Renal cortical epithelial cell (primary cell): ENCODE results near the gene NRG3. TPM values are rescaled to one million over a fixed set of nuclear protein-coding genes. Genes with fewer than 3 reads are reported as not detected.
"Not testable (repeated sequence)": the region's sequence is repeated elsewhere in the genome, so short reads cannot be mapped to it uniquely, and the experiment has no call there.

Experiments
- DNase-seq: peaks from one replicate; pipeline ENCODE4 v3.0.0-alpha.2; 2011; ENCODE audit warnings: low read depth
- total RNA-seq: library from RNA; depleted of rRNA; stranded (reverse); fragments of >200 nt; gene quantifications from 2 replicates; pipeline ENCODE4 v1.2.3, GENCODE V29; 2014

NRG3 gene
- total RNA-seq, 1 donor from 2014 or later = 0.05 TPM

DNA sequence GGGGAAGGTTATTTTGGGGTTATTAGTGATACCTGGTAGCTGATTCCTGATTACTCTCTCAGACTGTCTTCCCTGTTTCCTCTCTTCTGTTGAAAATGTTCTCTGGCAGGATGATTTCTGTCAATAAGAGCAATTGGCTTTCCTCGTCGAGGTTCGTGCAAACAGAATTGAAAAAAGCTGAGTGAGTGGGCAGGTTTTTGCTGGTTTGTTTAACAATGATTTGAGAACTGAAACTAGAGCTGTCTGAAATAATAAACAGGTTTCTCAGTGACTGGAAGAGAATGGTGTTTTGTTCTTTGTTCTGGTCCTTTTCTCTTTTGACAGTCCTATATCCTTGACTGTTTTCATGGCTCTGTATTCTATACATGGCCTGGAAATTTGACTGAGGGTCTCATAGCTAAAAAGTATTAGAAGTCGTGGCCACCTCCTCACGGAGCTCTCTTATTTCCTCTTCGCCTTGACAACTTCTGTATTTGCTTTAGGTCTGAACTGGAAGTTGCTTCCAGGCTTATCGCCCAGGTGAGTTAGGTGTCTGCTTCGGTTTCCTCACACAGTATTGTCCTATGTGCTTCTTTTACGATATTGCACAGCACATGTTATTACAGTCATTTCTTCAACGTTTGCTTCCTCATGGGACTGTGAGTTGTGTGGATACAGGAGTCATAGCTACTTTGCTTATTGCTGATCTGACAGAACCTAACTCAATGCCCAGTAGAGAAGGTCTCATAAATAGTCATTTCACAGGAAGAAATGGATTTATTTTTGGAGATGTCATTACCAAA lies 403.6 kb downstream of the NRG3 start:
- no peak for DNase-seq

DNA sequence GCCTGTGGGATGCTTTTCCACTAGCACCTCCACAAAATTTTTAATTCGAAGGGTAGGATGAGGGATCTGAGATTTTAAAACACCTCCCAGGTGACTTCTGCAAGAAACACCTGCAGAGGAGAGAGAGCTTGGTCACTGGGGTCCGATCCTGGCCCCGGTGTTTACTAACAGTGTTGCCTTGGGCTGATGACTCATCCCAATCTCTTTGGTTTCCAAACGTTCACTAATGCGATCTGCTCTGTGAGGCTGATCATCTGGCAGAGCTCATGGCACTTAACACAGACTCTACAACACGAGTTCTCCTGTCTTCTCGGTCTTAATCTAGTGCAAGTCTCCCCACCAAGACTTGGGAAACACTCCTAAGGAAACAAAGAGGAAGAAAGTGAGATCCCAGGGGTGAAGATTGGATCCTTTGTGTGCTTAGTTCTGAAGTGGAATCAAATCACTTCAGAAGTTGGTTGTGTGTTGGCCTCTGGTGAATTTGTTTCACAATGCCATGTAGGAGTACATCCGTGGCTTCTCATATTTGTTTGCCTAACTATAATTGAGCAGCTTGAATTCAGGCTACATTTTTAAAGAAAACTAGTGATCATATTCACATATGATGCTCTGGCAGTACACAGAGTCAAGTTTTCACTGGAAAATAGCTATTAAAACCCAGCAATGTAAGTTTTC lies 407.9 kb downstream of the NRG3 start:
- no peak for DNase-seq

DNA sequence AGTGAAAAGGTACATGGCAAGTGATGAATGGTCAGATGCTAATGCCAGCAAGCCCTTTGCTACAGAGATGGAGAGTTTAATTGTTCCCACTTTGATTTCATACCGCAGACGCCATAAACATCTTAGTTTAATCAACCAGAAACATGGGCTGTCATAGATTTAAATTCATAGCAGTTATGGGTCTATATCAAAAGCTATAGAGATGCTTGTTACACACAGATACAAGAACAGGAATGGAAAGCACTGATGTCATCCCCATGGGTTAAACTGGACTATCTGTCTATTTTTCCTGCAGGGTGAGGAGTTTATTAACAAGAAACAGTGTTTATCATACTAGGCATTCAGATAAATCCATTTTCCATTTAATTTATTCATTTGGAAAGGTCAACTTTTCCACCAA lies 409.2 kb downstream of the NRG3 start:
- DNase-seq = no peak

DNA sequence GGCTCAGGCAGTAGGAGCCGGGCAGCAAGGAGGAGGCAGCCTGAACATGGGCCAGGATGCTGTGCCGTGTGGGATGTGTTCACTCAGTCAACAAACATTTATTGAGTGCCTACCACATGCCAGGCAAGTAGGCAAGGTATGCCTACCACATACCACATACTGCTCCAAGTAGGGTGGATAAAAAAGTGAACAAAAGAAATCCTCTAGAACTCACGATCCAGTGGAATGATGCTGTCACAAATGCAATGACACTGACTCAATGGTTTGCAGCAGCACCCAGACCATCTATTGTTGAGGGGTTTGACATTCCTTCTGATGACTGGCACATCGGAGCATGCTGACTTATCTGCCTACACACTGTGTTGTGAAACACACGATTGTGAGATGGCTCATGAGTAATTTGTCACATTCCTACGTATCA lies 413.5 kb downstream of the NRG3 start:
- DNase-seq = peak; percentile 87

DNA sequence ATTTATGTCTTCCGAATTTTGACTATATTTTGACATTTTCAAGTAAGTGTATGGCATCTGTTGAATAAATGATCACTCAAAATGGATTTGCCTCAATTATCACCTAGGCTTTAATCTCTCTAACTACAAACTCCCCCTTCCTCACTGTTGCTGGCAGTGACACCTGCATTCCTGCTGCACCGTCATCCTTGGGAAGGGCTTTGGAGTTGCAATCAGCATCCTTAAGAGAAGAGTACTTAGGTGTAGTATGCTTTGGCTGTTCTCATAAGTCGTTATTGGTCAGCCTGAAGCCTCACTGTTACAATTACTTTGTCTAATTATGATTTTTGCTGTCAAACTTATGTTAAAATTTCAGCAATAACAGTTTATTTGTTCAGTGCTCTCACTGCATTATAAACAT lies 415.0 kb downstream of the NRG3 start:
- no peak for DNase-seq

DNA sequence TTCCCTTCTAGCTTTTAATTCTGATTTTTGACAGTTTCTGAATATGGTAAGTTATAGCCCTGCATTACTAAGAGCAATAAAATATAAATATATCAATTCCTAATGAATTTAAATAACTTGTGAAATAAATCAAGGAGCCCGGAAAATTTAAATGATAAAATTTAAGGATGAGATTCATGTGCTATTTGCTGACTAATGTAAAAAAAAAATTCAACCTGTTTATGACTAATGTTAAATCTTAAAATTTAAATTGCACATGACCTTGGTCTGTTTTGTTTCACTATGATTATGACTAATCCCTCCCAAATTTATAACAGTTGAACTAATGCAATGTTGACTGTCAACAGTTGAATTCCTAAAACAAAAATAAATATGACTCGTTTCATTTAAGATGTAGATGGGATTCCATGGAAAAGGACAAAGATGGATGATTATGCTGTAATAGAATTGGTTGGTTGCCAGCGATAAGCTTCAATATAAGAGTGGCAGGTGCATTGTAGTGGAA lies 419.9 kb downstream of the NRG3 start:
- no peak for DNase-seq

DNA sequence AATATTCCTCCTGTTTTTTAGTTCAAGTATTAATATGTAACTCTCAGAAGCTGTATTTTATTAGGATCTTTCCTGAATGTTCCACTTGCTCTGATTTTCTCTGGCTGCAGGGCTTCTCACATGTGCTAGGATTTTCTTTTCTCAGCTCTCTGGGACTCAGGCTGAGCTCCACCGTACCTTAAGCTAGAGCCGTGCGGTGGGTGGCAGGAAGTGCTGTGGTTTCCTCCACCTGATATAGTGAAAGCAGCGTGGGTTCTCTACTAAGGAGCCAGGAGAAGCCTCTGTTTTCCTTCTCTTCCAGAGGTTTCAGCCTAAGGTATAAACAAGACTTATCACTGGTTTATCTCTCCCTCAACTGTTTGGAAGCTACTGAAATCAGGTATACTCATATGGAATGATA lies 433.6 kb downstream of the NRG3 start:
- no peak for DNase-seq

DNA sequence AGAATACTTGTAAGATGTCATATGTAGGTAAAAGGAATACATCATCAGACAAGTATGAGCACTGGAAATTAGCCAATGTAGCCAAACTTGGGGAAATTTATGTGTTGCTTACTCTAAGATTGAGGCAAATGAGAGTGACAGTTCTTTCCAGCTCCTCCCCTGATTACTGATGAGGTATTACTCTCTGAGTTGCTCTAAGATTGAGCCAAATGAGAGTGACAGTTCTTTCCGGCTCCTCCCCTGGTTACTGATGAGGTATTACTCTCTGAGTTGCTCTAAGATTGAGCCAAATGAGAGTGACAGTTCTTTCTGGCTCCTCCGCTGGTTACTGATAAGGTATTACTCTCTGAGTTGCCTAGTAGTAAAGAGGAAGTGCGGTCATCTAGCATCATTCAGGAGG lies 435.8 kb downstream of the NRG3 start:
- no peak for DNase-seq

DNA sequence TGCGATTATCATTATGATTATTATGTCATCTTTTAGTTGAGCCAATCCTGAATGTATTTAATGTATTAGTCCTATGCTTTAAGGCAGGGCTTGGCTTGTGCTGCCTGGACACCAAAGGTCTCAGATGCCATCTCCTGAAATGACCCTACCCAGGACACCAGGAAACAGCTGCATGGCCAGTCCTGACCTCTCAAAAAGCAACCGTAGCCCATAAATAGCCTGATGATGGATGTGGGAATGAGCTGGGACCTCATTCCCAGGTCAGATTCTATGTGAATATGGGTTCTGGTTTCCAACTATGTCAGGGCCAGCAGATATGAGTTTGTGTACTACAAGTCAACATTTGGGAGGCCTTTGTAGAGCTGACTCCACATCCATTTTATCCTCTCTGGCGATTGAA lies 438.4 kb downstream of the NRG3 start:
- DNase-seq = no peak

DNA sequence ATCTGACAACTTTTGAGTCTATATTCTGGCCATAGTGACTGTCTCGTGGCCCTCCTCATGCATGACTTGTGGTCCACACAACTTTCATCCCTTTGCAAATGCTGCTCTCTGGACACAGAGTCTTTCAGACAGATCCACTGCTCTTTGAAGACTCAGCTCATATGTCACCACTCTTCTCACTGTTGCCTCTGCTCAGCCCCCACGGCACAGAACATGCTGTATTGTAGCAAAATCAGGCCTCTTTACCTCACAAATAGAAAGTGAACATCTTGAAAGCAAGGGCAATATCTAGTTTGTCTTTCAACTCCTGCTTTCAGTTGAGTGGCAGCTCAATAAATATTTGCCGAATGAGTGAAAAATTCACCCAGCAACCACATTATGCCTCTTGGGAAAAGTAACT lies 443.5 kb downstream of the NRG3 start:
- DNase-seq = no peak

DNA sequence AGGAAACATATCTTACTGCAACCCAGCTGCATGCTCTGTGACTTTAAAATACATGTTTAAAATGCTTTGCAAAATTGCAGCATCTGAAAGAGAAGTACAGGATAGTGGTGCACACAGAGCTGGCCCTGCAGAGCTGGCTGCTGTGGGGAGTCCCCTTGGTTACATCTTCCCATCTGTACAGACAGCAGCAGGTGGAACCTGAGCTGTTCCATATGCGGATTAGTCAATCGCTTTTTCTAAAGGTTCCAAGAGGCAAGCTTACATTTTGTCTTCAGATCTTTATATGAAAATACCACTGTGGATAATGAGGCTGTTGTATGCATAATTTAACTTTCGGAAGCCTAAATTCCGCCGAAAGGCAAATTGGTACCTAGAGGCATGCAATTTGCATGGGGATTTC lies 444.1 kb downstream of the NRG3 start:
- DNase-seq = no peak

DNA sequence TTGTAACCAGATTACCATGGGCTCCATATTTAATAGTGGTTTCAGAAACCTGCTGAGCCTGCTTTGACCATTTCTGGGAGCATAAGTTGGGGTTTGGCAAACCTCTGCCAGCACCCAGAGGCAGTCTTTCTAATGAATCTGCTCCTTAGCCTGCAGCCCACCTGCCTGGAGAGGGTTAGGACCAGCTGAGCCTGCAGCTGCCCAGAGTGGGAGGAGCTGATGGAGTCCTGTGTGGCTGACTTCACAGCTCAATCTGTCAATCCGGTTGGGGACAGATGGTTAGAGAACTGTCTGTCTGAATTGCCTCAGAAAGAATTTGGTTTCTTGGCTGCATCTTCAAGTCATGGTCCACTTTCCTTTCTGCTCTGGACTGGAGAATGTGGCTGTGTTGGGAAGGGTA lies 444.6 kb downstream of the NRG3 start:
- DNase-seq = no peak

DNA sequence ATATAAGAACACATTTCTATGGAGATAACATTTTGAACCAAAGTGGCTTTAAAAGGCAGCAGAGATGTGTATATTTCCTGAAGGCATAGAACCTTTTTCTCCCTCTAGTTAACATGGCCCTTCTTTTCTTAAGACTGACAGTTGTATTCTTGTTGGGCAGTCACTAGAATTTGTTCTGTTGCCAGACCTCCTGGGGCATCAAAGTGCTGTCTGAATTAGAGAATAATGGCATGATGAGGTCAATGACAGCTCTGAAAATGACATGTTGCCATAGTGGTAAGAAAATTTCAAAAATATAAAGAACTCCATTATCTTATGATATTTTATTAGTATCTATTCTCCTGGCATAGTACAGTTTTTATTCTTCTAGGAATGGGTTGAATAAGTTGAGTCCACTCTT lies 446.7 kb downstream of the NRG3 start:
- DNase-seq = no peak

DNA sequence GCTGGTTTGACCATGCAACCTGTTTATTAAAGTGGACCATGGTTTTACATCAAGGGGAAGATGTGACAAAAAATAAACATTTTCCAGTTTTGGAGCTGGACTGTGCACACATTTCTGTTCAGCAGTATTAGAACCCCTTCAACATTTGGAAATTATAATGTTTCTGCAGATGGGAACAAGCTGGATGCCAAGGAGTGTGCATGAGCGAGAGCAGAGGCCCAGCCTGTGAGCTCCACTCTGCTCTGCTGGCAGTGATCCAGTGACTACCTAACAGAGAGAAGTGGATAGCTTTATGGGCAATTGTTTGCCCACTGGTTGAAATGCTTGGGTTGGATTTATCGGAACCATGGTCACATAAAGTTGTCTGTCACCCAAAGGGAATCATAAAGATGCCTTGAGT lies 456.7 kb downstream of the NRG3 start:
- DNase-seq = no peak

DNA sequence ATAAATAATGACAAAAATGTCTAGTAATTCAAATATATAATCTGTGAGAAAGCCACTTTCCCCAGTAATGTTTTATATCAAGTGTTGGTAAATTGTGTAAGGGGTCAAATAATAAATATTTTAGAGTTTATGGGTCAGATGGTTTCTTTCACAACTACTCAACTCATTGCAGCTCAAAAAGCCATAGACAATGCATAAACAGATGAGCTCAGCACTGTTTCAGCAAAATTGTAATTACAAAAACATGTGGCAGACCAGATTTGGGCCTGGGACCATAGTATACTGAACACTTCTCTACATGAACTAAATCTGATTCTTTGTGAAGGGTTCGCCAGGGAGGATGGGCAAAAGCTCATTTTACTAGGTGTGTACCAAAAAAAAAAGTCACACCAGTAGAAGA lies 460.8 kb downstream of the NRG3 start:
- DNase-seq = no peak

DNA sequence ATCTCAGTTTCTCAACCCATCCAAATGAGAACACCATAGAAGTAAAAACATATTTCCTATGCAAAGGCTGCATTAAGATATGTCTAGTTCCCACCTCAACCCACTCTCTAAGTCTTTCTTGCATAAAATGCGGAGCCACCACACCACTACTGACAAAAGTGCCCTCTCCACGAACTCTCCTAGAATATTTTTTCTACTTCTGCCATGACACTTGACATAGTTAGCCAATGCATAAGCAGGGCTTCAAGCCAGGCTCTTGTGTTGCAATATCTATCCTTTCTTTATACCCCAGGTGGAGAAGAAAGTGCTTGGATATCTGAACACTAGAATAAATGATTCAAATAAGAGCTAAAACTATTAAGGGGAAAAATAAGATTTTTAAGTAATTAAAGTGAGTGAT lies 465.2 kb downstream of the NRG3 start:
- no peak for DNase-seq

DNA sequence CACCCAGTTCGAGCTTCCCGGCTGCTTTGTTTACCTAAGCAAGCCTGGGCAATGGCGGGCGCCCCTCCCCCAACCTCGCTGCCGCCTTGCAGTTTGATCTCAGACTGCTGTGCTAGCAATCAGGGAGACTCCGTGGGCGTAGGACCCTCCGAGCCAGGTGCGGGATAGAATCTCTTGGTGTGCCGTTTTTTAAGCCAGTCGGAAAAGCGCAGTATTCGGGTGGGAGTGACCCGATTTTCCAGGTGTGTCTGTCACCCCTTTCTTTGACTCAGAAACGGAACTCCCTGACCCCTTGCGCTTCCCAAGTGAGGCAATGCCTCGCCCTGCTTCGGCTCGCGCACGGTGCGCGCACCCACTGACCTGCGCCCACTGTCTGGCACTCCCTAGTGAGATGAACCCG lies 474.6 kb downstream of the NRG3 start:
- DNase-seq = not testable (repeated sequence)

DNA sequence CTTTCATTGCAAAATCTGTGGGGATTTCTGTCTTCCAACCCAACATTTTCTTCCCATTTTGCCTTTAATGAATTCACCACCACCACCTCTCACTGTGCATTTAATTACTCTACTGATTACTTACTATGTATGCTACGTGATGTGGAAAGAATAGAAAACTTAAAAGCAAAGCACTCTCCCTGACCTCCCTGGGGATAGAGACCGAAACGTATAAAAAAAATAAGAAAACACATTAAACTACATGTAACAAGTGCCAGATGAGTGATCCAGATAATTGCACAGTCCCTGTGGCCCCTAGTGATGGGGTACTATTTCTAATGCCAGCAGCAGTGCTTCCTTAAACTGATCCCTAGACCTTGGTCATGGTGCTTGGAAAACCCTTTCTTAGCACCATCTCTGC lies 478.4 kb downstream of the NRG3 start:
- DNase-seq = no peak

DNA sequence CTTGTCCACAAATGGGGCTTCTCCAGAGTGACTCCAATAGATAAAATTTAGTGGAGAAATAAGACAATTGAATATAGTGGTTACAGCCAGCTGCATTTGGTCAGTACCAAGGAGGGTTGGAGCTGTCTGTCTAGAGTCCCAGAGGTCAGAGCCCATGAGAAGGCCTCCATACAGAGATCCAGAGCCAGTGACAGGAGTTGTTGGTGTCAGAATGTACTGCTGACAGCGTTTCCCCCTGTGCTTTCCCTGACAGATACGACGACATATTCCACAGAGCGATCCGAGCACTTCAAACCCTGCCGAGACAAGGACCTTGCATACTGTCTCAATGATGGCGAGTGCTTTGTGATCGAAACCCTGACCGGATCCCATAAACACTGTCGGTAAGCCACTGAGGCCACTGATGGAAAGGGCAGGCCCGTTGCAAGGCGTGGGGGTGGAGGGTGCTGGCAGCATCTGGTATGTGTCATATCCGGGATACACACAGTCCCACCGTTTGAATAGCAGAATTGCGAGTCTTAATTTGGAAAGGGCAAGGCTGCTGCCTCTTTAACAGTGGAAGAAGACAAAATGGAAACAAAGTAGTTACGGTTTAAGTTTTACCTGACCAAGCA lies 483.6 kb downstream of the NRG3 start:
- DNase-seq = no peak

DNA sequence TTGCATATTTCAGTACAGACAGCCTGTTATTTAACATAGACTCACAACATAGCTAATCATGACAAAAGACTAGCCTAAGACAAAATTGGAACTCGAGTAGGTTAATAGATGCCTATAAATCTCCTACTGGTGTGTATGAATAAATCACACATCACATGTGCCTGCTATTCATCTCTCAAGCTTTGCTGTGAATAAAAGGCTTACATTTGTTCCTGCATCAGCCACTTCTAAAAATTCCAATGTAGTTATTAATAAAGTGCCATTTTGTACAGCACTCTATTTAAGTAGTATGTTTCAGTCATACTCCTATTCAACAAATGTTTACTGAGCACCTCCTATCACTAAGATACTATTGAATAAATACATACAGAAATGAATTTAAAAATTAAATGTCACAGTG lies 486.3 kb downstream of the NRG3 start:
- no peak for DNase-seq

DNA sequence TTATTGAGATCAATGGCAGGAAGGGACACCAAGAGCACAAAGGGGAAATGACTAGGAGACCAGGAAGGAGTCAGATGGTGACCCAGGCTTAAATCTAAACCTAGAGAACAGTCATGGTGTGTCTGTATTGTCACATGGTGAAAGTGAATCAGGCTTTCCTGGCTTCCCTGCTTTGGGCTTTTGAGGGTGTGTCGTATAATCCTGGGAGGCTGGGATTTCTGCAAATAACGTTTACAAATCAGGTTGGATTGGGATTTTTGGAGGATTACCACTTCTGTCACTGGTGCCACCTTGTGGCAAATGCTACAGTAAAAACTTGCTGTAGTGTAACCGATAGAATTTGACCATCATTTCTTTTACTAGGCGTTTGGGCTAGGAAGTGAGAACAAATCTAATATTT lies 502.6 kb downstream of the NRG3 start:
- DNase-seq = peak; percentile 18

DNA sequence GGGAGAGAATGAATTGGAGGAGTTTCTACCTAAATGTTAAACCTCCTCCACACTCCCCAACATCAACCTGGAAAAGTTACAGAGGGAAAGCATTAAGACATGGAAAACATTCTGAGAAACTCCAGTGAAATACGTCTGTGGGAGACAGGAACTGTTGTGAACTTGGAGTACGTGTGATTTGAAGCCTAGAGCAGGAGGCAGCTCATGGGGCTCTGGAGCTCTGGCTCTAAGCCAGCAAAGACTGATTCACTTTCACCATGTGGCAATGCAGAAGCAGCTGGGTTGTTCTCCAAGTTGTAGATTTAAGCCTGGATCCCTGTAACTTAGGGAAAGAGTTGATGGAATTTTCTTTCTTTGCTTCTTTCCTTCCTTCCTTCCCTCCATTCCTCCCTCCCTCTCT lies 503.2 kb downstream of the NRG3 start:
- peak; percentile 70 for DNase-seq

DNA sequence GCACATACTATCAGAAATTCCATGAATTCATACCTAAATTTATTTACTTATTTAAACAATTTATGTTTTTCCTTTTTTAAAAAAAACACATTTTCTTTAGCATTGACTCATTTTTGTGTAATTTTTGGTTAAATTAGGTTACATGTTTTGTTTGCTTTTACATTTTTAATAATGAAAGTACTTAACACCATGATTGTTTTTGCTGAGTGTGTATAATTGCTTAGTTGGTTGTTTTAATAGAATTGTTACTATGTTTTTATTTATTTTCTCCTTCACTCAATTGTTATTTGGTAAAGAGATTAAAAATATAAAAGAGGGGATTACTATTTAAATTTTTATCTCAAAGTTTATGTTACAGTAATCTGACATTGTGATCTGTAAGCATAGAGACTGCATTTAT lies 508.4 kb downstream of the NRG3 start:
- no peak for DNase-seq
